Ovary (tissue), 3 donors: Measurements from ENCODE around the gene ZNF117.

Experiments
- CTCF ChIP-seq, 3 donors: fragments of 450-650 bp in 2 of 3; fragments of 200-600 bp in 1 of 3; IDR thresholded peaks; one replicate each; pipeline versions ENCODE4 v1.5.1 to v1.8.0; 2016 to 2022; ENCODE audit warnings: antibody characterized with exemption in 3 of 3, mild to moderate bottlenecking in 1 of 3
- EP300 ChIP-seq: sonication (generic); formaldehyde crosslinking; IDR thresholded peaks from one replicate; pipeline ENCODE4 v1.6.1; 2017; ENCODE audit warnings: antibody characterized with exemption
- POLR2A ChIP-seq: fragments of 450-650 bp; IDR thresholded peaks from one replicate; pipeline ENCODE4 v1.6.1; 2017; ENCODE audit warnings: antibody characterized with exemption, mild to moderate bottlenecking, moderate library complexity
- donor health status: DM: no; HTN: no; CAD: no.

GRCh38 chr7:64947252-64948000 lies 43.4 kb downstream of the ZNF117 start:
- TF ChIP-seq CTCF (IDR thresholded peaks at IDR 0.05) (no peak), EP300 (no peak), POLR2A (no peak)
